HS-5 (cell line): Measurements from ENCODE around the gene RNF111.
A peak's percentile ranks its signal among the peaks of the same experiment; 100 is the strongest.
"Not testable (repeated sequence)": the region's sequence is repeated elsewhere in the genome, so short reads cannot be mapped to it uniquely, and the experiment has no call there.

Experiments used
- DNase-seq: peaks from one replicate; pipeline ENCODE4 v3.0.0-alpha.2; 2012; ENCODE audit warnings: low read depth

The RNF111 gene

GRCh38 chr15:59059076-59059597, 71.7 kb downstream of the RNF111 start:
- no peak for DNase-seq

GRCh38 chr15:59060348-59060747, 72.9 kb downstream of the RNF111 start:
- no peak for DNase-seq

- no peak for DNase-seq
Measured at GRCh38 chr15:59063042-59063441, 75.6 kb downstream of the RNF111 start.

- no peak for DNase-seq
Measured at GRCh38 chr15:59069430-59069829, 82.0 kb downstream of the RNF111 start.

GRCh38 chr15:59074607-59075006, 87.1 kb downstream of the RNF111 start:
- no peak for DNase-seq

DNA sequence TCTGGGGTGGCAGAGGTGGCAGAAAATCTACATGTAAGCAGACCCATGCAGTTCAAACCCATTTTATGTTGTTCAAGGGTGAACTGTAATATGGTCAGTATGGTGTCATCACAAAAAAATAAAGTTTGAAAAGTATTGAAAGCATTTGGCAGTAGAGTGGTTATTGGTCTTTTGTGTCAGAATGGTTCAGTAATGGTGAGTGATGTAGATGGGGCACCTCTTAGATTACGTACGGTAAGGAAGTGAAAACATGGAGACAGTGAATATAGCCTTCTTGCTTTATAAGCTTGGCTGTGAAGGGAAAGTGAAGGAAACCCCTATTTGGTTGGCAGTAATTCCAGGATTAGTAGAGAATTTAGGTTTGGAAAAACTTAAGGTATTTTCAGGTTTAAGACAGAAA, 100.3 kb downstream of the RNF111 start:
- no peak for DNase-seq

GRCh38 chr15:59094077-59094476, 106.6 kb downstream of the RNF111 start:
- no peak for DNase-seq

GRCh38 chr15:59096429-59096828, 109.0 kb downstream of the RNF111 start:
- no peak for DNase-seq

DNA sequence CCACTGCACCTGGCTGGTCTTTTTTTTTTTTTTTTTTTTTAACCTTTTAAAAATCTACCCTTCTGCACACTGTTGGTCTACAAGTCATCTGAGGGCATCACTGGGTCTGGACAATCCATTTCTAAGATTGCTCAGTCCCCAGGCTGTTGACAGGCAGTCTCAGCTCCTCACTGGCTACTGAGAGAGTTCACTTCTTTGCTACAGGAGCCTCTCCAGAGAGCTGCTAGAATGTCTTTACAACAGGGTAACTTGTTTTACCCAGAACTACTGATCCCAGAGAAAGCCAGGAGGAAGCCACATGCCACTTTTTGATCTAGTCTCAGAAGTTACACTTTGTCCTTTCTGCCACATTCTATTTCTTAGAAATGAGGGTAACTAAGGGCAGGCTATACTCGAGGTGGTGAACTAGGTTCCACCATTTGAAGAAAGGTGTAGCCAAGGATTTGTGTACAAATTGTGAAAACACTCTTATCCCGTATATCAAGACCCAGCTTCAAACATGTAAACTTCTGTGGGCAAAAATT, 111.8 kb downstream of the RNF111 start:
- no peak for DNase-seq

DNA sequence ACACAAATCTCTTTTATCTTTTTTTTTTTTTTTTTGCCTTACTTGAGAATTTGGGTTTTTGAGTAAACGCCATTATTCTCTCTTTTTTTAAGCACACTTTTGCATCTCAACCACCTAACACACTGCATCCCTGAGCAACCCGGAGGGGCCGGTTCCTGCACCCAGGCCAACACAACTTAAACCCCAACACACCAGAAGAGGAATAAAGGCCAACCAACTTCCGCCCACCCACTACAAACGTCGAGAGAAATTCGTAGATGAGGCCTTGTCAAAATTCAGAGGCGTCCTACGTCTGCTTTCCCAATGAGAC, 117.1 kb downstream of the RNF111 start:
- no peak for DNase-seq

GRCh38 chr15:59104912-59105732, 117.7 kb downstream of the RNF111 start, which contains the start of gene CCNB2:
Gene CCNB2 (plus strand): TSS chr15:59105146. CDS start chr15:59105269, 123 bp downstream.
- DNase-seq, result peak; percentile 78

GRCh38 chr15:59105854-59106253, 118.4 kb downstream of the RNF111 start:
- no peak for DNase-seq

DNA sequence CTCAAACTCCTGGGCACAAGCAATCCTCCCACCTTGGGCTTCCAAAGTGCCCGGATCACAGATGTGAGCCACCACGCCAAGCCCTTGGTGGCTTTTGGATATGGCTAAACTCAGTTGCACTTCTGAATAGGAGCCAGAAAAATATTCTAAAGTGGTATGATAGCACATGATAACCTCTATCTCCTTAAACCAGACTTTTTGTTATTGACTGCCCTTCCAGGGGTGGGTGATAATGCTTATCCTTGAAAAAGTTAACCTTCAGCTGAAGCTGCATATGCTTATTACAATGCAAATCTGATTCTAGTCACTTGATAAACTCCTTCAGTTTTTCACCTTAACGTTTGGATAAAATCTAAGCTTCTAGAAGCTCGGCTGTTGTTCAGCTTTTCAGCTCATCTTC, 123.8 kb downstream of the RNF111 start:
- no peak for DNase-seq

GRCh38 chr15:59115047-59115446, 127.6 kb downstream of the RNF111 start:
- DNase-seq, result no peak

- no peak for DNase-seq
Measured at GRCh38 chr15:59116141-59116540, 128.7 kb downstream of the RNF111 start.

DNA sequence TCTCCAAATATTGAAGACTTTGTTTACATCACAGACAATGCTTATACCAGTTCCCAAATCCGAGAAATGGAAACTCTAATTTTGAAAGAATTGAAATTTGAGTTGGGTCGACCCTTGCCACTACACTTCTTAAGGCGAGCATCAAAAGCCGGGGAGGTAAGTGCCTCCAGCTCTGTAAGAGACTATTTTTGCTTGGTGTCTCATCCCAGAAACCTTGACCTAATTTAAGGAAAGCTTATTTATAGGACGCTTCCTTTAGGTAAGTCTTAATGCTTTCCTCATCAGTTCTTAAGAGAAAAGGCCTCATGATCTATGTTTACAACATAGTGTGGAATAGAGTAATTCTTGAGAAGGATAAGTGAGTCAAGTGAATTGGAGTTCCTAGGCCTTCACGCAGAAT, 129.3 kb downstream of the RNF111 start:
- no peak for DNase-seq

GRCh38 chr15:59119625-59120024, 132.2 kb downstream of the RNF111 start:
- no peak for DNase-seq

DNA sequence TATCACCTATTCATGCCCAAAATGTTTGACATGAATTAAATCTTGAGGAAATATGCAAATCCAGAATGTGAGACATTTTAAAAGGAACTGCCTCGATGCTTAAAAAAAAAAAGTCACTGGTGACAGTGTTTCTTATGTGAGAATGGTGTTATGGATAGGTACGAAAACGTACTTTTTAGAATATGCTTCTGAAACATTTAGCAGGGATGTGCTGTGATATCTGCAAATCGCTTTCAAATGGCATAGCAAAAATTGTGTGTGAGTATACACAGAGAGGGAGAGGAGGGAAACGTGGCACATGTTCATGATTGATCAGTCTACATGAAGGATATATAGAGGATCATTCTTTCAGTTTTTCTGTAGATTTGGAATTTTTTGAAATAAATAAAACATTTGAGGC, 133.5 kb downstream of the RNF111 start:
- no peak for DNase-seq

GRCh38 chr15:59124261-59124660, 136.8 kb downstream of the RNF111 start:
- no peak for DNase-seq

GRCh38 chr15:59125683-59126082, 138.2 kb downstream of the RNF111 start:
- not testable (repeated sequence) for DNase-seq

DNA sequence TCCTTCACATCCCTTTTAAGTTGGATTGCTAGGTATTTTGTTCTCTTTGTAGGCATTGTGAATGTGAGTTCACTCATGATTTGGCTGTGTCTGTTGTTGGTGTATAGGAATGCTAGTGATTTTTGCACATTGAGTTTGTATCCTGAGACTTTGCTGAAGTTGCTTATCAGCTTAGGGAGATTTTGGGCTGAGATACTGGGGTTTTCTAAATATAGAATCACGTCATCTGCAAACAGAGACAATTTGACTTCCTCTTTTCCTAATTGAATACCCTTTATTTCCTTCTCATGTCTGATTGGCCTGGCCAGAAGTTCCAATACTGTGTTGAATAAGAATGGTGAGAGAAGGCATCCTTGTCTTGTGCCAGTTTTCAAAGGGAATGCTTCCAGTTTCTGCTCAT, 139.8 kb downstream of the RNF111 start:
- not testable (repeated sequence) for DNase-seq

DNA sequence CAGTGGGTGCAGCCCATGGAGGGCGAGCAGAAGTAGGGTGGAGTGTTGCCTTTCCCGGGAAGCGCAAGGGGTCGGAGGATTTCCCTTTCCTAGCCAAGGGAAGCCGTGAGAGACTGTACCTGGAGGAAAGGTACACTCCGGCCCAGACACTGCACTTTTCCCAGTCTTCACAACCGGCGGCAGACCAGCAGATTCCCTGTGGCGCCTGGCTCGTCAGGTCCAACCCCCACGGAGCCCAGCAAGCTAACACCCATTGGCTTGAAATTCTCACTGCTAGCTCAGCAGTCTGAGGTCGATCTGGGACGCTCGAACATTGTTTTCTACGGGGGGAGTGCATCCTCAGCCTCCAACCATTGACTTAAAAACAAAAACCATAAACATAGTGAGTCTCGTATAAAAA, 144.0 kb downstream of the RNF111 start:
- no peak for DNase-seq

DNA sequence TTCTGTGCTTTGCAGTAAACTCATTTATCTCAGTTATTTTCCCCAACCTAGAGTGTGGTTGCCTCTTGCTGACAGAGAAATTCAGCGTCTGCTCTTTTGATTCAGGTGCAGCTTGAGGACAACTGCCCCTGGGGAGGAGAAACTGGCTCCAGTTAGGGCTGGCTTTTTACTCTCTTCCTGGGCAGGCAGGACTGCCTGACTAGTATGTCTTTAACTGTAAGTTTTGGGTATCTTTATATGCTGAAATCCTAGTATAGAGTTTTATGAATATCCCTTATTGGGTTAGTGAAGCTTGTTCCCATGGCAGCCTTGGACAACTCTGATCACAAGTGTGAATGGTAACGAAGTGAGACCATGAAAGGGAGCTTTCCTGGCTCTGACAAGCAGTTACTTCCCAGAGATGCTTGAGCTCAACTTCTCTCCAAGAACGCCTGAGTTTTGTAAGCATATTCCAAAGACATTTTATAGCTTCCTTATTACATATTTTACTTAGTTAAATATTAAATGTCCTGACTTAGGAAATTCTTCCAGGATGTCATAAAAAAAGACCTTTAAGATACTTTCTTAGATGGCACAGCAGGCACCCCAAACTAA, 144.6 kb downstream of the RNF111 start:
- DNase-seq, result no peak
